ENCODE data around the gene SLC25A17.

DNA sequence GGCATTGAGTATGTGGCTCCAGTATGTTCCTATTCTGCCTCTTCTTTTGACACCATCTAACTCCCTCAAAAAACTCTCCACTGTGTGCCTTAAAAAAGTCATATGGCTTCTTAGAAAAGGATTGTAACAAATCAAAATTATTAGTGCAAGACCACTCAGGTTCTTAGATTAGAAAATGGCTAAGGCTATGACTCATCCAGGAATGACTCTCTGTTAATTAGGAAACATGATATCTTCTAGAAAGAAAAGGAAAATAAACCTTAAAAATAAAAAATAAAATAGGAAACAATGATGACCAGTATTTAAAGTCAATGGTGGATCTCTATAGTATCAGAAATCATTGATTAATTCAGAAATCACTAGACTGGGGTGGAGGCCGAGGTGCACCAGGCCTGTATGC is 21.7 kb downstream of the SLC25A17 start:
- TF ChIP-seq, protein P1, sequence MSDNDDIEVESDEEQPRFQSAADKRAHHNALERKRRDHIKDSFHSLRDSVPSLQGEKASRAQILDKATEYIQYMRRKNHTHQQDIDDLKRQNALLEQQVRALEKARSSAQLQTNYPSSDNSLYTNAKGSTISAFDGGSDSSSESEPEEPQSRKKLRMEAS (IDR thresholded peaks at IDR 0.05), result no peak
- TF ChIP-seq, protein P2, sequence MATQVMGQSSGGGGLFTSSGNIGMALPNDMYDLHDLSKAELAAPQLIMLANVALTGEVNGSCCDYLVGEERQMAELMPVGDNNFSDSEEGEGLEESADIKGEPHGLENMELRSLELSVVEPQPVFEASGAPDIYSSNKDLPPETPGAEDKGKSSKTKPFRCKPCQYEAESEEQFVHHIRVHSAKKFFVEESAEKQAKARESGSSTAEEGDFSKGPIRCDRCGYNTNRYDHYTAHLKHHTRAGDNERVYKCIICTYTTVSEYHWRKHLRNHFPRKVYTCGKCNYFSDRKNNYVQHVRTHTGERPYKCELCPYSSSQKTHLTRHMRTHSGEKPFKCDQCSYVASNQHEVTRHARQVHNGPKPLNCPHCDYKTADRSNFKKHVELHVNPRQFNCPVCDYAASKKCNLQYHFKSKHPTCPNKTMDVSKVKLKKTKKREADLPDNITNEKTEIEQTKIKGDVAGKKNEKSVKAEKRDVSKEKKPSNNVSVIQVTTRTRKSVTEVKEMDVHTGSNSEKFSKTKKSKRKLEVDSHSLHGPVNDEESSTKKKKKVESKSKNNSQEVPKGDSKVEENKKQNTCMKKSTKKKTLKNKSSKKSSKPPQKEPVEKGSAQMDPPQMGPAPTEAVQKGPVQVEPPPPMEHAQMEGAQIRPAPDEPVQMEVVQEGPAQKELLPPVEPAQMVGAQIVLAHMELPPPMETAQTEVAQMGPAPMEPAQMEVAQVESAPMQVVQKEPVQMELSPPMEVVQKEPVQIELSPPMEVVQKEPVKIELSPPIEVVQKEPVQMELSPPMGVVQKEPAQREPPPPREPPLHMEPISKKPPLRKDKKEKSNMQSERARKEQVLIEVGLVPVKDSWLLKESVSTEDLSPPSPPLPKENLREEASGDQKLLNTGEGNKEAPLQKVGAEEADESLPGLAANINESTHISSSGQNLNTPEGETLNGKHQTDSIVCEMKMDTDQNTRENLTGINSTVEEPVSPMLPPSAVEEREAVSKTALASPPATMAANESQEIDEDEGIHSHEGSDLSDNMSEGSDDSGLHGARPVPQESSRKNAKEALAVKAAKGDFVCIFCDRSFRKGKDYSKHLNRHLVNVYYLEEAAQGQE (IDR thresholded peaks at IDR 0.05; ENCODE audit: low read depth), result no peak
- TF ChIP-seq TAF1 (IDR thresholded peaks at IDR 0.05; ENCODE audit: low read depth) (no peak), EP300 (IDR thresholded peaks at IDR 0.05; ENCODE audit: borderline replicate concordance) (no peak), RAD21 (IDR thresholded peaks at IDR 0.05; ENCODE audit: low read depth) (no peak), YY1 (IDR thresholded peaks at IDR 0.05; ENCODE audit: low read depth) (no peak), FOXM1 (IDR thresholded peaks at IDR 0.05; ENCODE audit: borderline replicate concordance, low read depth) (no peak), CEBPB (IDR thresholded peaks at IDR 0.05) (no peak), NFIC (IDR thresholded peaks at IDR 0.05) (no peak), TEAD4 (IDR thresholded peaks at IDR 0.05) (no peak), EGR1 (IDR thresholded peaks at IDR 0.05) (no peak)

Data from Ishikawa (cell line).